HG03103 (cell line): ENCODE data around the gene OCLN.
A peak's percentile ranks its signal among the peaks of the same experiment; 100 is the strongest.
"Not testable (repeated sequence)": the region's sequence is repeated elsewhere in the genome, so short reads cannot be mapped to it uniquely, and the experiment has no call there.

ENCODE experiments used
- ATAC-seq: cut with Tn5 transposase; IDR thresholded peaks from one replicate; pipeline ENCODE4 v1.9.1; 2021; ENCODE audit warnings: low read depth; ENCODE audit not compliant: unreplicated experiment

OCLN gene

GRCh38 chr5:69492391-69492922, at the start of gene OCLN:
Gene OCLN (plus strand): TSS chr5:69492790. CDS start chr5:69504245, 11,455 bp downstream.
- peak; percentile 49 for ATAC-seq

GRCh38 chr5:69444127-69444754, 48.3 kb upstream of the OCLN start:
- no peak for ATAC-seq

- no peak for ATAC-seq
These were observed 43.1 kb upstream of the OCLN start for GRCh38 chr5:69449511-69449910.

- no peak for ATAC-seq
These were observed 42.5 kb upstream of the OCLN start for GRCh38 chr5:69450116-69450515.

- not testable (repeated sequence) for ATAC-seq
These were observed 42.1 kb upstream of the OCLN start for GRCh38 chr5:69450527-69450926.

- no peak for ATAC-seq
These were observed 40.5 kb upstream of the OCLN start for GRCh38 chr5:69451941-69452647.

GRCh38 chr5:69453487-69453886, 39.1 kb upstream of the OCLN start:
- ATAC-seq, result not testable (repeated sequence)

- ATAC-seq, result no peak
These were observed 37.9 kb upstream of the OCLN start for GRCh38 chr5:69454460-69455249.

- ATAC-seq, result not testable (repeated sequence)
These were observed 37.1 kb upstream of the OCLN start for GRCh38 chr5:69455428-69455988.

- no peak for ATAC-seq
These were observed 30.4 kb upstream of the OCLN start for GRCh38 chr5:69462170-69462569.

GRCh38 chr5:69466375-69466774, 26.2 kb upstream of the OCLN start:
- ATAC-seq, result not testable (repeated sequence)

- ATAC-seq, result peak; percentile 83
These were observed 25.0 kb upstream of the OCLN start for GRCh38 chr5:69467442-69468225.

GRCh38 chr5:69468631-69469030, 24.0 kb upstream of the OCLN start:
- ATAC-seq, result no peak

GRCh38 chr5:69471516-69471915, 21.1 kb upstream of the OCLN start:
- ATAC-seq, result not testable (repeated sequence)

- ATAC-seq, result not testable (repeated sequence)
These were observed 20.0 kb upstream of the OCLN start for GRCh38 chr5:69472535-69473143.

GRCh38 chr5:69477170-69477569, 15.4 kb upstream of the OCLN start:
- ATAC-seq, result no peak

- ATAC-seq, result not testable (repeated sequence)
These were observed 14.3 kb upstream of the OCLN start for GRCh38 chr5:69478296-69478695.

GRCh38 chr5:69484891-69485290, 7.7 kb upstream of the OCLN start:
- no peak for ATAC-seq

- ATAC-seq, result no peak
These were observed 7.1 kb upstream of the OCLN start for GRCh38 chr5:69485471-69485870.

GRCh38 chr5:69489246-69489645, 3.3 kb upstream of the OCLN start:
- ATAC-seq, result no peak
